CD4-positive, CD25-positive, alpha-beta regulatory T cell (primary cell): ENCODE measurements around the gene DLG2. TPM values are rescaled to one million over a fixed set of nuclear protein-coding genes. Genes with fewer than 3 reads are reported as not detected.
"Not testable (repeated sequence)": the region's sequence is repeated elsewhere in the genome, so short reads cannot be mapped to it uniquely, and the experiment has no call there.

ENCODE experiments used
- ATAC-seq, 2 donors: fragments of 150-1000 bp; cut with Tn5 transposase; one replicate each; pipeline ENCODE4 v1.10.0; 2021; ENCODE audit warnings: low read depth in 2 of 2, moderate number of reproducible peaks in 2 of 2, moderate library complexity in 1 of 2
- DNase-seq, 3 donors: peaks; one replicate each; pipeline versions ENCODE4 v3.0.0 to v3.0.0-alpha.2; 2012 to 2022; ENCODE audit warnings: mixed read lengths in 1 of 3
- H3K27ac ChIP-seq: one replicate; pipeline ENCODE4 v1.7.0; 2013; ENCODE audit warnings: mild to moderate bottlenecking, low read length; ENCODE audit not compliant: insufficient read depth, poor library complexity, severe bottlenecking
- H3K27me3 ChIP-seq: one replicate; pipeline ENCODE4 v1.7.0; 2013; ENCODE audit warnings: low read length; ENCODE audit not compliant: control insufficient read depth, insufficient read depth
- H3K36me3 ChIP-seq: one replicate; pipeline ENCODE4 v1.7.0; 2013; ENCODE audit warnings: mild to moderate bottlenecking, low read length, moderate library complexity; ENCODE audit not compliant: control insufficient read depth, insufficient read depth
- H3K4me1 ChIP-seq: 2 replicates; pipeline ENCODE4 v1.7.0; 2013; ENCODE audit warnings: mild to moderate bottlenecking, low read length; ENCODE audit not compliant: insufficient read depth, control insufficient read depth, poor library complexity, severe bottlenecking
- H3K4me3 ChIP-seq: one replicate; pipeline ENCODE4 v1.7.0; 2013; ENCODE audit warnings: low read depth, mild to moderate bottlenecking, low read length, moderate library complexity
- H3K9me3 ChIP-seq, 2 experiments: 1 replicate in 1 of 2; 2 replicates in 1 of 2; pipeline ENCODE4 v1.7.0; 2013; ENCODE audit warnings: low read length in 2 of 2, mild to moderate bottlenecking in 1 of 2, moderate library complexity in 1 of 2; ENCODE audit not compliant: control insufficient read depth in 2 of 2
- H3K27ac Mint-ChIP-seq, 3 donors: one replicate each; pipeline ENCODE4 v1.8.0; 2020 to 2022; ENCODE audit warnings: mild to moderate bottlenecking in 3 of 3, mixed read lengths in 3 of 3, moderate library complexity in 2 of 3
- H3K27me3 Mint-ChIP-seq: one replicate; pipeline ENCODE4 v1.8.0; 2022; ENCODE audit warnings: mild to moderate bottlenecking, mixed read lengths
- H3K36me3 Mint-ChIP-seq: one replicate; pipeline ENCODE4 v1.8.0; 2020; ENCODE audit warnings: mixed read lengths
- H3K4me1 Mint-ChIP-seq, 4 donors: one replicate each; pipeline ENCODE4 v1.8.0; 2020 to 2022; ENCODE audit warnings: mixed read lengths in 4 of 4, mild to moderate bottlenecking in 1 of 4
- H3K4me3 Mint-ChIP-seq, 4 donors: one replicate each; pipeline ENCODE4 v1.8.0; 2020 to 2022; ENCODE audit warnings: mild to moderate bottlenecking in 4 of 4, mixed read lengths in 4 of 4, moderate library complexity in 3 of 4
- H3K9me3 Mint-ChIP-seq, 7 donors: one replicate each; pipeline ENCODE4 v1.8.0; 2020 to 2022; ENCODE audit warnings: mixed read lengths in 7 of 7, mild to moderate bottlenecking in 3 of 7, moderate library complexity in 2 of 7
- polyA plus RNA-seq, 4 donors: library from polyadenylated mRNA; unstranded; fragments of 300-500 nt; fragmentation: Illumina TruSeq; gene quantifications; one replicate each; pipeline ENCODE4 v1.2.3, GENCODE V29; 2021
- total RNA-seq: library from RNA; stranded (reverse); gene quantifications from one replicate; pipeline ENCODE4 v1.2.3, GENCODE V29; 2022

Gene DLG2
- total and polyA plus RNA-seq, 5 donors from 2014 or later, result 0.26 to 2.0 (median 0.94) TPM

GRCh38 chr11:83441601-83442000 is 2185.5 kb downstream of the DLG2 start:
- Histone ChIP-seq H3K27ac (no peak overlapping the region), H3K4me1 (no peaks in the 10 kb centered on the region), H3K9me3 (no peaks in the 10 kb centered on the region), H3K4me3 (no peak overlapping the region), H3K27me3 (no peaks in the 10 kb centered on the region), H3K36me3 (no peaks in the 10 kb centered on the region)
- Mint-ChIP-seq H3K36me3 (no peaks in the 10 kb centered on the region), H3K4me3 (no peak overlapping the region), H3K27me3 (no peaks in the 10 kb centered on the region), H3K9me3 (peaks cover 0 to 3% (median 0%) of the 10 kb centered on the region in 7 donors), H3K27ac (no peak overlapping the region), H3K4me1 (no peaks in the 10 kb centered on the region)
- DNase-seq (no peak), ATAC-seq (no peak)

GRCh38 chr11:83441171-83441570 is 2186.0 kb downstream of the DLG2 start:
- Histone ChIP-seq H3K4me3 (no peak overlapping the region), H3K27ac (no peak overlapping the region), H3K4me1 (no peaks in the 10 kb centered on the region), H3K36me3 (no peaks in the 10 kb centered on the region), H3K9me3 (no peaks in the 10 kb centered on the region), H3K27me3 (no peaks in the 10 kb centered on the region)
- H3K27me3 Mint-ChIP-seq, result no peaks in the 10 kb centered on the region
- no peaks in the 10 kb centered on the region for H3K36me3 Mint-ChIP-seq
- DNase-seq (no peak), ATAC-seq (no peak)
- no peaks in the 10 kb centered on the region for H3K4me1 Mint-ChIP-seq
- peaks cover 0 to 3% (median 0%) of the 10 kb centered on the region in 7 donors for H3K9me3 Mint-ChIP-seq
- H3K27ac Mint-ChIP-seq, result no peak overlapping the region
- H3K4me3 Mint-ChIP-seq, result no peak overlapping the region

- Mint-ChIP-seq H3K36me3 (no peaks in the 10 kb centered on the region), H3K27me3 (no peaks in the 10 kb centered on the region), H3K4me3 (no peak overlapping the region), H3K9me3 (peaks cover 0 to 3% (median 0%) of the 10 kb centered on the region in 7 donors), H3K4me1 (no peaks in the 10 kb centered on the region), H3K27ac (no peak overlapping the region)
- Histone ChIP-seq H3K36me3 (no peaks in the 10 kb centered on the region), H3K4me3 (no peak overlapping the region), H3K4me1 (no peaks in the 10 kb centered on the region), H3K27ac (no peak overlapping the region), H3K9me3 (no peaks in the 10 kb centered on the region), H3K27me3 (no peaks in the 10 kb centered on the region)
- ATAC-seq (no peak), DNase-seq (no peak)
Observed at GRCh38 chr11:83438438-83438837, 2188.7 kb downstream of the DLG2 start.

- H3K9me3 Mint-ChIP-seq, result peaks cover 0 to 3% (median 0%) of the 10 kb centered on the region in 7 donors
- H3K27ac ChIP-seq, result no peak overlapping the region
- H3K36me3 Mint-ChIP-seq, result no peaks in the 10 kb centered on the region
- H3K4me3 ChIP-seq, result no peak overlapping the region
- H3K4me3 Mint-ChIP-seq, result no peak overlapping the region
- H3K36me3 ChIP-seq, result no peaks in the 10 kb centered on the region
- H3K27me3 ChIP-seq, result no peaks in the 10 kb centered on the region
- ATAC-seq (no peak), DNase-seq (no peak)
- no peaks in the 10 kb centered on the region for H3K27me3 Mint-ChIP-seq
- H3K4me1 Mint-ChIP-seq, result no peaks in the 10 kb centered on the region
- H3K9me3 ChIP-seq, result no peaks in the 10 kb centered on the region
- no peaks in the 10 kb centered on the region for H3K4me1 ChIP-seq
- H3K27ac Mint-ChIP-seq, result no peak overlapping the region
Observed at GRCh38 chr11:83437939-83438338, 2189.2 kb downstream of the DLG2 start.

- Histone ChIP-seq H3K27me3 (no peaks in the 10 kb centered on the region), H3K9me3 (no peaks in the 10 kb centered on the region), H3K27ac (no peak overlapping the region), H3K4me3 (no peak overlapping the region), H3K4me1 (no peaks in the 10 kb centered on the region), H3K36me3 (no peaks in the 10 kb centered on the region)
- no peak overlapping the region for H3K27ac Mint-ChIP-seq
- DNase-seq, result no peak
- H3K27me3 Mint-ChIP-seq, result no peaks in the 10 kb centered on the region
- ATAC-seq, result no peak
- peaks cover 0 to 3% (median 0%) of the 10 kb centered on the region in 7 donors for H3K9me3 Mint-ChIP-seq
- H3K4me1 Mint-ChIP-seq, result no peaks in the 10 kb centered on the region
- no peaks in the 10 kb centered on the region for H3K36me3 Mint-ChIP-seq
- no peak overlapping the region for H3K4me3 Mint-ChIP-seq
Observed at GRCh38 chr11:83436855-83437254, 2190.3 kb downstream of the DLG2 start.

- H3K27ac ChIP-seq, H3K36me3 ChIP-seq, H3K36me3 Mint-ChIP-seq, H3K4me3 ChIP-seq, H3K4me1 Mint-ChIP-seq, H3K27me3 ChIP-seq, H3K9me3 ChIP-seq, H3K4me1 ChIP-seq, H3K27ac Mint-ChIP-seq, DNase-seq, H3K4me3 Mint-ChIP-seq, H3K9me3 Mint-ChIP-seq, H3K27me3 Mint-ChIP-seq, ATAC-seq: not testable (repeated sequence)
Observed at GRCh38 chr11:83434812-83435211, 2192.3 kb downstream of the DLG2 start.

- H3K4me3 Mint-ChIP-seq, result no peak overlapping the region
- Histone ChIP-seq H3K27ac (no peak overlapping the region), H3K4me3 (no peak overlapping the region), H3K4me1 (no peaks in the 10 kb centered on the region), H3K9me3 (no peaks in the 10 kb centered on the region), H3K27me3 (no peaks in the 10 kb centered on the region), H3K36me3 (no peaks in the 10 kb centered on the region)
- no peak for ATAC-seq
- no peaks in the 10 kb centered on the region for H3K36me3 Mint-ChIP-seq
- DNase-seq, result no peak
- H3K4me1 Mint-ChIP-seq, result no peaks in the 10 kb centered on the region
- no peaks in the 10 kb centered on the region for H3K27me3 Mint-ChIP-seq
- peaks cover 0 to 9% (median 0%) of the 10 kb centered on the region in 7 donors for H3K9me3 Mint-ChIP-seq
- H3K27ac Mint-ChIP-seq, result no peak overlapping the region
Observed at GRCh38 chr11:83427943-83428342, 2199.2 kb downstream of the DLG2 start.

- no peaks in the 10 kb centered on the region for H3K4me1 ChIP-seq
- no peaks in the 10 kb centered on the region for H3K9me3 ChIP-seq
- no peak overlapping the region for H3K4me3 Mint-ChIP-seq
- H3K27ac ChIP-seq, result no peak overlapping the region
- H3K4me1 Mint-ChIP-seq, result no peaks in the 10 kb centered on the region
- DNase-seq (no peak), ATAC-seq (no peak)
- H3K27ac Mint-ChIP-seq, result no peak overlapping the region
- H3K9me3 Mint-ChIP-seq, result peaks cover 0 to 10% (median 3%) of the 10 kb centered on the region in 7 donors
- no peak overlapping the region for H3K4me3 ChIP-seq
- H3K36me3 ChIP-seq, result no peaks in the 10 kb centered on the region
- H3K27me3 Mint-ChIP-seq, result peaks cover 3% of the 10 kb centered on the region
- no peaks in the 10 kb centered on the region for H3K27me3 ChIP-seq
- H3K36me3 Mint-ChIP-seq, result no peaks in the 10 kb centered on the region
Observed at GRCh38 chr11:83427501-83427900, 2199.6 kb downstream of the DLG2 start.
